Astrocyte (in vitro differentiated cells and primary cell): ENCODE measurements around the gene PLEKHA7.

Source experiments
- EZH2 ChIP-seq: IDR thresholded peaks from 2 replicates; pipeline ENCODE4 v1.6.1; 2012; ENCODE audit warnings: mild to moderate bottlenecking, low read length, inconsistent platforms; ENCODE audit not compliant: insufficient read depth
- TF ChIP-seq, protein P1 (sequence below): IDR thresholded peaks from 2 replicates; pipeline ENCODE4 v1.5.1; 2011; ENCODE audit warnings: low read depth, mild to moderate bottlenecking, inconsistent platforms, low read length, moderate library complexity; ENCODE audit not compliant: insufficient read depth

DNA sequence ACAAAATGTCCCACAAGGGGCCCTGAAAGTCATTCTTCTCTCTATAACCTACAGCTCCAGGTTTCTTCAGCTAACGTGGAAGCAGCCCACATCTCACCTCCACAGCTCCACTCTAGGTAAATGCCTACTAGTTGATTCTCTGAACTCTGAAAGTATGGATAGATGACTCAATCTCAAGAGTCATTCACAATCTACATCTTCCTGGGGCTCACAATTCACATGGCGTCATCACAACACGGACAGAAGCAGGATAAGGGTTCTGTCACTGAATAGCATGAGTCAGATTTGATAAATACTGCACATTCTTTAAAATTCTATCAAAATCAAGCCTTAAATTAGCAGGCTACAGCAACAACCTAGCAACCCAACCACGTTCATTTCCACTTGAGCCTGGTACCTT is 96.3 kb downstream of the PLEKHA7 start:
- TF ChIP-seq, protein P1, sequence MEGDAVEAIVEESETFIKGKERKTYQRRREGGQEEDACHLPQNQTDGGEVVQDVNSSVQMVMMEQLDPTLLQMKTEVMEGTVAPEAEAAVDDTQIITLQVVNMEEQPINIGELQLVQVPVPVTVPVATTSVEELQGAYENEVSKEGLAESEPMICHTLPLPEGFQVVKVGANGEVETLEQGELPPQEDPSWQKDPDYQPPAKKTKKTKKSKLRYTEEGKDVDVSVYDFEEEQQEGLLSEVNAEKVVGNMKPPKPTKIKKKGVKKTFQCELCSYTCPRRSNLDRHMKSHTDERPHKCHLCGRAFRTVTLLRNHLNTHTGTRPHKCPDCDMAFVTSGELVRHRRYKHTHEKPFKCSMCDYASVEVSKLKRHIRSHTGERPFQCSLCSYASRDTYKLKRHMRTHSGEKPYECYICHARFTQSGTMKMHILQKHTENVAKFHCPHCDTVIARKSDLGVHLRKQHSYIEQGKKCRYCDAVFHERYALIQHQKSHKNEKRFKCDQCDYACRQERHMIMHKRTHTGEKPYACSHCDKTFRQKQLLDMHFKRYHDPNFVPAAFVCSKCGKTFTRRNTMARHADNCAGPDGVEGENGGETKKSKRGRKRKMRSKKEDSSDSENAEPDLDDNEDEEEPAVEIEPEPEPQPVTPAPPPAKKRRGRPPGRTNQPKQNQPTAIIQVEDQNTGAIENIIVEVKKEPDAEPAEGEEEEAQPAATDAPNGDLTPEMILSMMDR: no peak
- no peak for TF ChIP-seq EZH2
